Esophagus (tissue), 2 donors: ENCODE measurements around the gene MYO3B. TPM values are rescaled to one million over a fixed set of nuclear protein-coding genes. Genes with fewer than 3 reads are reported as not detected.
A peak's percentile ranks its signal among the peaks of the same experiment; 100 is the strongest.

Experiments used
- H3K27ac ChIP-seq, 2 donors: one replicate each; pipeline ENCODE4 v1.5.1; 2013; ENCODE audit warnings: low read depth in 2 of 2, mild to moderate bottlenecking in 2 of 2, inconsistent platforms in 1 of 2, low read length in 1 of 2, moderate library complexity in 1 of 2
- H3K27me3 ChIP-seq, 2 donors: one replicate each; pipeline ENCODE4 v1.6.1; 2013; ENCODE audit warnings: low read length in 2 of 2, control low read depth in 1 of 2, mild to moderate bottlenecking in 1 of 2; ENCODE audit not compliant: insufficient read depth in 2 of 2, control insufficient read depth in 1 of 2
- H3K36me3 ChIP-seq, 2 donors: one replicate each; pipeline ENCODE4 v1.6.1; 2013; ENCODE audit warnings: low read length in 1 of 2; ENCODE audit not compliant: control insufficient read depth in 2 of 2, insufficient read depth in 2 of 2
- H3K4me1 ChIP-seq, 2 donors: one replicate each; pipeline ENCODE4 v1.6.1; 2013; ENCODE audit warnings: low read length in 1 of 2; ENCODE audit not compliant: control insufficient read depth in 2 of 2, insufficient read depth in 2 of 2
- H3K4me3 ChIP-seq, 2 donors: one replicate each; pipeline ENCODE4 v1.5.1; 2013; ENCODE audit warnings: low read length in 2 of 2, mild to moderate bottlenecking in 2 of 2, low read depth in 1 of 2, moderate library complexity in 1 of 2
- H3K9me3 ChIP-seq, 2 donors: one replicate each; pipeline ENCODE4 v1.6.1; 2013; ENCODE audit warnings: mild to moderate bottlenecking in 2 of 2, low read depth in 1 of 2, low read length in 1 of 2, moderate library complexity in 1 of 2; ENCODE audit not compliant: control insufficient read depth in 2 of 2, insufficient read depth in 1 of 2
- WGBS, 2 donors: extraction: QIAGEN DNeasy Blood & Tissue Kit; methylation state at CpG; one replicate each; pipeline ENCODE4 v1.1.7; 2013; 5-methylcytosine and 5-hydroxymethylcytosine counted together
- polyA plus RNA-seq, 2 donors: library from polyadenylated mRNA; stranded (reverse); fragments of 200-250 nt; gene quantifications; one replicate each; pipeline ENCODE4 v1.2.3, GENCODE V29; 2013
- donor health status: healthy with polysubstance abuse.
- donor health status: Bipolar disorder and iron deficiency.

Gene MYO3B
- polyA plus RNA-seq, 2 donors: 0.08 to 0.11 TPM

DNA sequence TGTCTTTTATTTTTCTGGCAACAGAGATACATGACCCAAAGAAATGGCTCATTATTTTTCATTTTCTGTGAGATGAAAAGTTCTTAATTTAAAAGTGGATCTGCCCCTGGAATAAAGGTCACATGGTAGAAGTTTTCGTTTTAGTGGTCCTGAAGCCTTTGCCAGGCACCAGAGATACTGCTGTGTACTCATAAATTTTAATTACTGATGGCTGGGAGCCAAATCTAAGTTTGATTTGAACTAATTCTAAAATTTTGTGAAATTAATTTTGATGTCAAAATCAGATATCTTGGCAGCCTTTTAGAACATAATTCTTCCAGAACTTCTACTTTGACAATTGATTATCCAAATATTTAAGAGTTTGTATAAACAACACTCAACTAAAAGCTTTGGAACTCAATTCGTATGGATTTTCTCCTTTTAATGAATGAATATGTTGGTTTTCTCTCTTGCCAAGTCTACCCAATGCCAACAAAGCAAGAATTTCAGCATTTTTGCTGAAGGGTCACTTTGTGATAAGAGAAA lies 408.7 kb downstream of the MYO3B start:
- Histone ChIP-seq H3K4me3 (no peak overlapping the region), H3K27ac (no peak overlapping the region), H3K9me3 (no peaks in the 10 kb centered on the region), H3K27me3 (no peaks in the 10 kb centered on the region), H3K4me1 (peaks cover 0 to 2% of the 10 kb centered on the region in 2 donors), H3K36me3 (no peaks in the 10 kb centered on the region)
- WGBS, 2 donors: 18 to 22% methylated on average over 2 of the region's 2 CpGs

DNA sequence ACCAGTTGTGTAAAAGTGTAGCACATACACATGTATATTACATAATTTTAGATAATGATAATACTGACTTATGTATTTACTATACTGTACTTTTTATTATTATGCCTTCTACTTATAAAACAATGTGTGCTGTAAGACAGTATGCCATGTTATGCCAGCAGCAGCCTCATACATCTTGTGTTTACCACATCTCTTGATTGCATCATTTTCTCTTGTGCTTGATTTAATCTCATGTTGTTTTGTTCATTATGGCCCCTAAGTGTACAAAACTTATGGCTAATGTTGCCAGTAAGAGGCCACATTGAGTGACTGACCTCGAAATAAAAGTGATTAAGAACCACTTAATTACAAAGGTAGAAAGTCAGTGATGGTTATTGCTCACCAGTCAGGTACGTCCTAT lies 409.2 kb downstream of the MYO3B start:
- Histone ChIP-seq H3K4me3 (no peak overlapping the region), H3K27ac (no peak overlapping the region), H3K36me3 (no peaks in the 10 kb centered on the region), H3K27me3 (no peaks in the 10 kb centered on the region), H3K4me1 (peaks cover 0 to 2% of the 10 kb centered on the region in 2 donors), H3K9me3 (no peaks in the 10 kb centered on the region)
- 78 to 79% methylated on average over 2 of the region's 2 CpGs for WGBS, 2 donors

DNA sequence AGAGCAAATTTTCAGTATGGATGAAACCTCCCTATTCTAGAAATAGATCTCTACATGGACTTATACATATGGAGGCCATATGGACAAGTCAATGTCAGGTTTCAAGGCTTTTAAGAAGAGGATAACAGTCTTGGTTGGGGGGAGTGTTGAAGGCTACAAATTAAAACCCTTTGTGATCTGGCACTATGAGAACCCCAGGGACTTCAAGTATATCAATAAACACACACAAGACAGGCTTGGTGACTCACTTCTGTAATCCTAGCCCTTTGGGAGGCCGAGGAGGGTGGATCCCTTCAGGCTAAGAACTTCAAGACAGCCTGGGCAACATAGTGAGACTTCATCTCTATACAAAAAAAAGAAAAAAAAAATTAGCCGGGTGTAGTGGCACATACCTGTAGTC lies 410.0 kb downstream of the MYO3B start:
- Histone ChIP-seq H3K4me1 (peaks cover 0 to 2% of the 10 kb centered on the region in 2 donors), H3K27ac (no peak overlapping the region), H3K4me3 (no peak overlapping the region), H3K27me3 (no peaks in the 10 kb centered on the region), H3K36me3 (no peaks in the 10 kb centered on the region), H3K9me3 (no peaks in the 10 kb centered on the region)
- WGBS, 2 donors: 39 to 65% methylated on average over 2 of the region's 2 CpGs

DNA sequence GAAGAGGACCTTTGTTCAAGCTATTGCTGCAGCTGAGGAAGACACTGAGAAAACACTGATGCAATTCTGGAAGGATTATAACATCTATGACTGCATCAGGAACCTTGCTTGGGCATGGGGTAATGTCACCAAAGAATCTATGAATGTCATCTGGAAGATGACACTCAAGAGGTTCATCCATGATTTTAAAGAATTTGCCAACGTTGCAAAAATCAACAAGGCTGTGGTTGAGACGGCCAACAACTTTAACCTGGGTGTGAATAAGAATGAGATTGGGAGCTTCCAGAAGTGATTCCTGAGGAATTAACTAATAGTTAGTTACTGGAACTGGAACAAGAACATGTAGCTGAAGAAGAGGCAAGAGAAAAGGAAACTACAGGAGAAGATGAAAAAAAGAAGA lies 410.8 kb downstream of the MYO3B start:
- Histone ChIP-seq H3K4me1 (peaks cover 0 to 2% of the 10 kb centered on the region in 2 donors), H3K9me3 (no peaks in the 10 kb centered on the region), H3K27me3 (no peaks in the 10 kb centered on the region), H3K27ac (no peak overlapping the region), H3K4me3 (no peak overlapping the region), H3K36me3 (no peaks in the 10 kb centered on the region)
- WGBS, 2 donors: 74 to 76% methylated on average over 2 of the region's 2 CpGs

DNA sequence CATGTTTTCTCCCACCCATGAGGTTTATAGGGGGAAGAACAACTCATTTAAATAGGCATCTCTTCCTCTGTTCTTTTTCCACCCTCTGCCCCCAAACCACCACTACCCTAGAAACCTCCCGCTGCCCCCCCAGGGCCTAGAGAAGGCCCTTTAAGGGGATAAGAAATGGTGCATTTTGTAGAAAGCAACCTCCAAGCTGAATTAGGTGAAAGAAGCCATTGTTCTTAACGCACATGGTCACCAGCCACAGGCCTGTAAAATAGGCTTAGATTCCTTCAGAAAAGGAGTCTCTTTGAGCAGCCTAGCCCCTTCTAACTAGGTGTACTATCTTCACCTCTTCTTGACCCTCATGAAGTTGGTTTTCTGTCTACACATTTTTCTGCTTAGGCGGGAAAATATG lies 418.6 kb downstream of the MYO3B start:
- H3K9me3 ChIP-seq: no peaks in the 10 kb centered on the region
- WGBS, 2 donors: 94 to 96% methylated on average over 3 of the region's 3 CpGs
- peak overlapping the region in 1 of 2 donors; percentile 42 for H3K27ac ChIP-seq
- no peaks in the 10 kb centered on the region for H3K4me1 ChIP-seq
- H3K36me3 ChIP-seq: no peaks in the 10 kb centered on the region
- no peaks in the 10 kb centered on the region for H3K27me3 ChIP-seq
- H3K4me3 ChIP-seq: no peak overlapping the region

DNA sequence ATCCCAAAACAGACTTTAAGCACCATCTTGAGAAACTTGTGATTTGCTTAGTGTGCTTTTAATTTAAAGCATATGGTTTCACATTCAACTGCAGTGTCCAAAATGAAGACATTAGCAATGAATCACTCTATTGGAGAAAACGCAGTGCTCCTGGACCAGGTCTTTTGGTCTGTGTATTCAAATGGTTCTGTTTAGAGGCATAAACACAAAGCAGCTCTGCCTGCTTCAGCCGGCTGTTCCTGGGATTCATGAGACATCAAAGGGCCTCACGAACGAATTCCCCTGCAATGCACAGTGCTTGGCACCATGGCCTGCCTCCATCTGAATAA lies 420.1 kb downstream of the MYO3B start:
- H3K4me1 ChIP-seq: no peaks in the 10 kb centered on the region
- WGBS, 2 donors: 70 to 72% methylated on average over 4 of the region's 4 CpGs
- no peaks in the 10 kb centered on the region for H3K36me3 ChIP-seq
- H3K27me3 ChIP-seq: no peaks in the 10 kb centered on the region
- no peak overlapping the region for H3K4me3 ChIP-seq
- H3K27ac ChIP-seq: no peak overlapping the region
- no peaks in the 10 kb centered on the region for H3K9me3 ChIP-seq

DNA sequence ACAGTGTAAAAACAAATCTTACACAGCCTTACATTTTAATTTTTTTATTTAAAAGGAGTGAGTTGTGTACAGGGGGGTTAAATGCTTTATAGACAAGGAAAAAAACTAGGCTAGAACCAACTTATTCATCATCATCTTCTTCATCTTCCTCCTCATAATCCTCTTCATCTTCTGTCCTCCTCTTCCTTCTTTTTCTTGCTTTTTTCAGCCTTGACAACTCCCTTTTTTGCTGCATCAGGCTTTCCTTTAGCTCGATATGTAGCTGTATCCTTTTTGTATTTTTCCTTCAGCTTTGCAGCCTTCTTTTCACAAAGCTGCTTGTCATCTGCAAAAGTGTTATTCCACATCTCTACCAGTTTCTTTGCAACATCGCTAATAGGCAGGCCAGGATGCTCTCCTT lies 423.5 kb downstream of the MYO3B start:
- no peak overlapping the region for H3K4me3 ChIP-seq
- no peaks in the 10 kb centered on the region for H3K36me3 ChIP-seq
- no peaks in the 10 kb centered on the region for H3K27me3 ChIP-seq
- no peaks in the 10 kb centered on the region for H3K4me1 ChIP-seq
- no peak overlapping the region for H3K27ac ChIP-seq
- no peaks in the 10 kb centered on the region for H3K9me3 ChIP-seq
- WGBS, 2 donors: 86 to 89% methylated on average over 2 of the region's 2 CpGs

DNA sequence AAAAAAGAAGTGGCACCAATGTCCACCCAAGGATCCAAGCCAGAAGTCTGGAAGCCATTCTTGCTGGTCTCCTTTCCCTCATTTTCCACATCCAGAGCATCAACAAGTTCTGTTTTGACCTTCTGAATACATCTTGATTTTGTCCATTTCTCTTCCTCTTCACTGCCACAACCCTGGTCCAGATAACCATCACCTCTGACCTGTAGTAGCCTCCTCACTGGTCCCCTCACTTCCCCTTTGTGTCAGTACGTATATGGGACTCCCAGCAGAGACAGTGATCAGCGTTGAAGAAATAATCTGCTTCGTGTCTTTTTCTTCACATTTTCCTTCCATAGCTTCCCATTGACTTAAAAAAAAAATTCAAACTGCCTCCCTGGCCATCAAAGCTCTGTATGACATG lies 427.9 kb downstream of the MYO3B start:
- H3K9me3 ChIP-seq: no peaks in the 10 kb centered on the region
- no peaks in the 10 kb centered on the region for H3K27me3 ChIP-seq
- 84 to 90% methylated on average over 3 of the region's 3 CpGs for WGBS, 2 donors
- H3K27ac ChIP-seq: no peak overlapping the region
- no peaks in the 10 kb centered on the region for H3K4me1 ChIP-seq
- no peaks in the 10 kb centered on the region for H3K36me3 ChIP-seq
- H3K4me3 ChIP-seq: no peak overlapping the region

DNA sequence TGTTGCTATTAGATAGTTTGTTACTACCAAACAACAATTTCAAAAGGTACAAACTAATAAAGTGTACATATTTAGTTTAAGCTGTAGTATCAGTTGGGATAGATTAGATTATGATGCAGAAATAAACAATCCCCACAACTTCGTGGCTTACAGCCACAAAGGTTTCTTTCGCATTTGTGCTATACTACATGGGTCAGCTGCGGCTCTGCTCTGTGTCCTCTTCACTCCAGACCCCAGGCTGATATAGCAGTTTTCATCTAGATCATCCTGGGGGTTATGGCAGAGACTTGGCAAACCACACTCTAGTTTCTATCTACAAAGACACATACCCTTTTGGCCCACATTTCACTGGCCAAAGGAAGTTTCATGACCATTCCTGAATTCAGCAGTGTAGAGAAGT lies 429.2 kb downstream of the MYO3B start:
- Histone ChIP-seq H3K27ac (no peak overlapping the region), H3K36me3 (no peaks in the 10 kb centered on the region), H3K27me3 (no peaks in the 10 kb centered on the region), H3K4me1 (no peaks in the 10 kb centered on the region), H3K4me3 (no peak overlapping the region), H3K9me3 (no peaks in the 10 kb centered on the region)
- 69 to 88% methylated on average over 3 of the region's 3 CpGs for WGBS, 2 donors

DNA sequence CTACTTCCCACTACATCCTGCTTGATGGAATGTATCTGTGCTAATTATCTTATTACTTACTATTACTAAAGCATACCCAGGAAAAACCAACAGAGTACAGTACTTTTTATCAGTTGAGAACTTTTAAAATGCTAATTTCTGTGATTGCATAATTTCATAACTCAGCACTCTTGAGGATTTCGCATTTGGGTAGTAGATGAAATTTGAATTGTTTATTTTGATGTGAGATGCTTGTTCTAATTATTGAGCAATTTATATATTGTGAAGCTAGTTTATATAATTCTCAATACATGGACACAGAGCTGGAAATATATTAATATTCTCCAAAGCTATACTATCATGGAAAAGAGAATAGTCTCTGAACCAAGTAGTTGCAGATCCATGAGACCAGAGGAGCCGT lies 432.7 kb downstream of the MYO3B start:
- Histone ChIP-seq H3K4me3 (no peak overlapping the region), H3K4me1 (no peaks in the 10 kb centered on the region), H3K27ac (no peak overlapping the region), H3K27me3 (no peaks in the 10 kb centered on the region), H3K9me3 (no peaks in the 10 kb centered on the region), H3K36me3 (no peaks in the 10 kb centered on the region)
- WGBS, 2 donors: 73 to 78% methylated on average over 2 of the region's 2 CpGs
